Fibroblast of lung (primary cell): ENCODE measurements around the gene MCF2L. TPM values are rescaled to one million over a fixed set of nuclear protein-coding genes. Genes with fewer than 3 reads are reported as not detected.

ENCODE experiments used
- DNase-seq, 2 donors: peaks; one replicate each; pipeline versions ENCODE4 v3.0.0 to v3.0.0-alpha.2; 2010; ENCODE audit warnings: low read depth in 2 of 2
- H2AFZ ChIP-seq: 2 replicates; pipeline ENCODE4 v1.5.1; 2012; ENCODE audit warnings: low read length, control low read depth, inconsistent platforms
- H3K27ac ChIP-seq: 2 replicates; pipeline ENCODE4 v1.5.1; 2011; ENCODE audit warnings: low read length, control low read depth; ENCODE audit not compliant: insufficient read depth
- H3K27me3 ChIP-seq: 2 replicates; pipeline ENCODE4 v1.5.1; 2011; ENCODE audit warnings: mild to moderate bottlenecking, low read length; ENCODE audit not compliant: control insufficient read depth, insufficient read depth
- H3K36me3 ChIP-seq: 2 replicates; pipeline ENCODE4 v1.5.1; 2011; ENCODE audit warnings: low read length; ENCODE audit not compliant: control insufficient read depth, insufficient read depth
- H3K4me1 ChIP-seq: 2 replicates; pipeline ENCODE4 v1.5.1; 2011; ENCODE audit warnings: low read length; ENCODE audit not compliant: control insufficient read depth, insufficient read depth; ENCODE audit errors: extremely low read depth
- H3K4me2 ChIP-seq: 2 replicates; pipeline ENCODE4 v1.5.1; 2011; ENCODE audit warnings: low read length, control low read depth; ENCODE audit not compliant: insufficient read depth; ENCODE audit errors: extremely low read depth
- H3K4me3 ChIP-seq, 4 experiments: fragments of 200-600 bp in 1 of 4; sonication (generic) in 1 of 4; replicated peaks in 1 of 4; 2 replicates each; pipeline ENCODE4 v1.5.1; 2011 to 2016; ENCODE audit warnings: low read length in 4 of 4, low read depth in 3 of 4, mild to moderate bottlenecking in 3 of 4, control low read depth in 2 of 4, inconsistent platforms in 1 of 4, mixed read lengths in 1 of 4; ENCODE audit not compliant: insufficient read depth in 1 of 4; ENCODE audit errors: control extremely low read depth in 1 of 4
- H3K79me2 ChIP-seq: 2 replicates; pipeline ENCODE4 v1.5.1; 2012; ENCODE audit warnings: mild to moderate bottlenecking, low read length, inconsistent platforms; ENCODE audit not compliant: control insufficient read depth, insufficient read depth
- H3K9ac ChIP-seq: 2 replicates; pipeline ENCODE4 v1.5.1; 2011; ENCODE audit warnings: mild to moderate bottlenecking, low read length, control low read depth; ENCODE audit not compliant: insufficient read depth
- H3K9me3 ChIP-seq: 2 replicates; pipeline ENCODE4 v1.5.1; 2012; ENCODE audit warnings: low read depth, low read length; ENCODE audit not compliant: control insufficient read depth, insufficient read depth
- H4K20me1 ChIP-seq: 2 replicates; pipeline ENCODE4 v1.5.1; 2011; ENCODE audit warnings: low read length; ENCODE audit not compliant: control insufficient read depth, insufficient read depth; ENCODE audit errors: extremely low read depth
- EZH2 ChIP-seq: IDR thresholded peaks from 2 replicates; pipeline ENCODE4 v1.5.1; 2012; ENCODE audit warnings: low read length, control low read depth, mild to moderate bottlenecking; ENCODE audit errors: missing control alignments
- polyA plus RNA-seq, 2 donors: library from polyadenylated mRNA; depleted of rRNA in 1 of 2; stranded (reverse) in 1 of 2; unstranded in 1 of 2; fragments of >200 nt; gene quantifications; 2 replicates each; pipeline ENCODE4 v1.2.1, GENCODE V29; 2011 to 2012; ENCODE audit warnings: missing spikeins in 1 of 2
- total RNA-seq: library from RNA; depleted of rRNA; stranded (reverse); fragments of >200 nt; gene quantifications from 2 replicates; pipeline ENCODE4 v1.2.1, GENCODE V29; 2014
- TF ChIP-seq, protein P1 (sequence below), 2 donors: IDR thresholded peaks in 1 of 2; conservative IDR thresholded peaks in 1 of 2; 1 replicate in 1 of 2; 2 replicates in 1 of 2; pipeline ENCODE4 v1.5.1; 2011 to 2012; ENCODE audit warnings: low read length in 2 of 2, control low read depth in 1 of 2, inconsistent platforms in 1 of 2, low read depth in 1 of 2, mild to moderate bottlenecking in 1 of 2

Gene MCF2L
- total and polyA plus RNA-seq, 2 donors (not counting 1 experiment from before 2014, with no cell fraction given), result 0.18 to 3.3 TPM

DNA sequence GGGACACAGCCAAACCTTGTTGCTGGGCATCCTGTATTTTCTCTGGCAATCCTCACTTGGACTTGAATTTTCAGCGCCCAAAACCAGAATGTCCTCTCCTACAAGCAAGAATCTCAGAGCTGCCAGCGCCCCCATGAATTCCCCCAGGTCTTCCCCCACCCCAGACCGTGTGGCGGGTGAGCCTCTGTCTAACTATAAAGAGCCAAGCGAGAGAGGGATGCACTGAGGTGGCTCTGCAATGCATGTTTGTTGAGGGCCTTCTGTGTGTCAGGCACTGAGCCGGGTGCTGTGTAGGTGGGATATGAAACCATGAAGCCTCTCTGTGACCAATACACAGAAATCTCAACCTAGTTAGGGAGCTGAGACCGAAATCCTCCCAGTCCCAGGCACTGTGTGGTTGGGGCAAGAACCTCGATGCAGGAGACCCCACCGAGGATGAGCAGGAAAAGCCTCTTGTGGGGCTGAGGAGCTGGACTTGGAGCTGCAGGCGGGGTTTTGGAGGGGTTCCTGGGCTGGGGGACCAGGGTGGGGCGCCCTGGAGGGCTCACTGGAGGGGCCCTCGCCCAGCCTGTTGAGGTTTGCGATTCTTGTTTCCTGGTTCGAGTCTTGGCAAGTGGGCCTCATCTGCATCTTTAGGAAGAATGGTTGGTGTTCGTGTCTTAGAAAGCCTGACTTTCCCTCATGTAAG is 177.0 kb downstream of the MCF2L start:
- Histone ChIP-seq H3K36me3 (no peaks in the 10 kb centered on the region), H2AFZ (no peak overlapping the region), H4K20me1 (no peaks in the 10 kb centered on the region), H3K27me3 (no peaks in the 10 kb centered on the region), H3K79me2 (no peaks in the 10 kb centered on the region), H3K9me3 (no peaks in the 10 kb centered on the region), H3K4me3 (no peak overlapping the region), H3K27ac (no peak overlapping the region), H3K4me1 (no peaks in the 10 kb centered on the region), H3K4me2 (no peak overlapping the region), H3K9ac (no peak overlapping the region)
- no peak for DNase-seq
- no peak for TF ChIP-seq EZH2
- TF ChIP-seq, protein P1, sequence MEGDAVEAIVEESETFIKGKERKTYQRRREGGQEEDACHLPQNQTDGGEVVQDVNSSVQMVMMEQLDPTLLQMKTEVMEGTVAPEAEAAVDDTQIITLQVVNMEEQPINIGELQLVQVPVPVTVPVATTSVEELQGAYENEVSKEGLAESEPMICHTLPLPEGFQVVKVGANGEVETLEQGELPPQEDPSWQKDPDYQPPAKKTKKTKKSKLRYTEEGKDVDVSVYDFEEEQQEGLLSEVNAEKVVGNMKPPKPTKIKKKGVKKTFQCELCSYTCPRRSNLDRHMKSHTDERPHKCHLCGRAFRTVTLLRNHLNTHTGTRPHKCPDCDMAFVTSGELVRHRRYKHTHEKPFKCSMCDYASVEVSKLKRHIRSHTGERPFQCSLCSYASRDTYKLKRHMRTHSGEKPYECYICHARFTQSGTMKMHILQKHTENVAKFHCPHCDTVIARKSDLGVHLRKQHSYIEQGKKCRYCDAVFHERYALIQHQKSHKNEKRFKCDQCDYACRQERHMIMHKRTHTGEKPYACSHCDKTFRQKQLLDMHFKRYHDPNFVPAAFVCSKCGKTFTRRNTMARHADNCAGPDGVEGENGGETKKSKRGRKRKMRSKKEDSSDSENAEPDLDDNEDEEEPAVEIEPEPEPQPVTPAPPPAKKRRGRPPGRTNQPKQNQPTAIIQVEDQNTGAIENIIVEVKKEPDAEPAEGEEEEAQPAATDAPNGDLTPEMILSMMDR (conservative IDR thresholded peaks at IDR 0.05 in 1 of 2, IDR thresholded peaks at IDR 0.05 in 1 of 2; ENCODE audit: low read depth in 1 of 2, low read length in 2 of 2), result no peak

DNA sequence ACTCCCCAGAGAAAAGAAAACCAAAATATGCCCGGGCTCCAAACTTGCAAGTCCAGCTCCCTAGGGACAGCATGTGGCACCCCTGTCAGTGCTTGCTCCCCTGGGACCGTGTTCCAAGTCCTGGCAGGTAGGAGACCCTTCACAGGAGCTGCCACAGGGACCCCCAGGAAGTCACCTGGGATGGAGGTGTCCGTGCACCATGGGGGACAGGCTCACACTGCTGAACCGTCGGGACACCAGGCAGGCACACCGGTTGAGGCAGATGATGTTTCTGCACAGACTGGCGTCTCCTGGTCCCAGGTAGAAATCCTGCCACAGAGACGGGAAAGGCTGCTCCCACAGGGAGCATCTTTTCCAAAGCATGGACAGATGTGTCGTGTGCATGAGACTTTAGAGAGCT is 177.7 kb downstream of the MCF2L start:
- H3K4me1 ChIP-seq, result no peaks in the 10 kb centered on the region
- H2AFZ ChIP-seq, result no peak overlapping the region
- H3K9ac ChIP-seq, result no peak overlapping the region
- DNase-seq, result no peak
- no peak overlapping the region for H3K4me2 ChIP-seq
- no peaks in the 10 kb centered on the region for H4K20me1 ChIP-seq
- H3K27me3 ChIP-seq, result no peaks in the 10 kb centered on the region
- H3K36me3 ChIP-seq, result no peaks in the 10 kb centered on the region
- TF ChIP-seq, protein P1 (conservative IDR thresholded peaks at IDR 0.05 in 1 of 2, IDR thresholded peaks at IDR 0.05 in 1 of 2; ENCODE audit: low read depth in 1 of 2, low read length in 2 of 2), result no peak
- no peak for TF ChIP-seq EZH2
- no peak overlapping the region for H3K4me3 ChIP-seq
- H3K9me3 ChIP-seq, result no peaks in the 10 kb centered on the region
- H3K79me2 ChIP-seq, result no peaks in the 10 kb centered on the region
- H3K27ac ChIP-seq, result no peak overlapping the region

DNA sequence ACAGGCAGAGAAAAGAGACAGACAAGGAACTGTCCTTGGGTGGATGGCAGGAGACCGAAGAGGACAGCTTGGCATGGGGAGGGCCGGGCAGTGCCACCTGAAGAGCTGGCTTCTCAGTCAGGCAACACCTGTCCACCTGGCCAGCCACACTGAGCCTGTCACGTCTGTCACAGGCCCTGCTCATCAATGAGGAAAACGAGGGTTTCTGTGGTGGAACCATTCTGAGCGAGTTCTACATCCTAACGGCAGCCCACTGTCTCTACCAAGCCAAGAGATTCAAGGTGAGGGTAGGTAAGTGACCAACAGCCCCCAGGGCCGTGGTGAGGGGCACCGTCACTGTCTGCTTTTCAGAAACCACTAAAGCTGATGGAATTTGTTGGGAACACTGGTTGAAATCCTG is 178.2 kb downstream of the MCF2L start:
- peaks cover 4% of the 10 kb centered on the region for H3K4me1 ChIP-seq
- no peak overlapping the region for H2AFZ ChIP-seq
- DNase-seq, result no peak
- no peaks in the 10 kb centered on the region for H3K79me2 ChIP-seq
- no peaks in the 10 kb centered on the region for H4K20me1 ChIP-seq
- H3K4me3 ChIP-seq, result no peak overlapping the region
- no peaks in the 10 kb centered on the region for H3K9me3 ChIP-seq
- no peak overlapping the region for H3K9ac ChIP-seq
- no peaks in the 10 kb centered on the region for H3K36me3 ChIP-seq
- no peak overlapping the region for H3K4me2 ChIP-seq
- H3K27me3 ChIP-seq, result no peaks in the 10 kb centered on the region
- no peak overlapping the region for H3K27ac ChIP-seq
- TF ChIP-seq EZH2, result no peak
- TF ChIP-seq, protein P1 (conservative IDR thresholded peaks at IDR 0.05 in 1 of 2, IDR thresholded peaks at IDR 0.05 in 1 of 2; ENCODE audit: low read depth in 1 of 2, low read length in 2 of 2), result no peak
